Activated CD8-positive, alpha-beta memory T cell treated with anti-CD3 and anti-CD28 coated beads, Interleukin-2, amount 50 U/mL, for 24 hours (primary cell): Measurements from ENCODE around the gene PCCA.
"Not testable (repeated sequence)": the region's sequence is repeated elsewhere in the genome, so short reads cannot be mapped to it uniquely, and the experiment has no call there.

Source experiments
- DNase-seq: peaks from one replicate; pipeline ENCODE4 v3.0.0-alpha.2; 2020; ENCODE audit errors: extremely low read depth

PCCA gene

DNA sequence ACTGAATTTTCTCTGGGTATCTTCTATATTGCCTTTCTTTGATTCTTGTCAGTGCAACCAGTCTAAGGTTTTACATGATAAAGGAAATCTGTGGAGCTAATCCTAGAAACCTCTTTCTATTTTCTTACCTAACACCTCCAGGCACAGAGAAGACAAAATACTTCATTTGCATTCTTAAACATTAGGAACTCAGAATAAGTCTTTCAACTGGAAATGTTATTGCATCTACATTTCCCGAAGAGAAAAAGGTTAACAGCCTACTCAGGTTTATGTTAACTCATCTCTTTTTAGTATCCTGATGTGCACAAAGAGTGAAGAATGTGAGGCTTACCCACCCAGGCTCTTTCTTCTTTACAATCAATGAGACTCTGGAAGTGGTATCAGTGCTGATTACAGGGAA is 106.7 kb downstream of the PCCA start:
- no peak for DNase-seq

DNA sequence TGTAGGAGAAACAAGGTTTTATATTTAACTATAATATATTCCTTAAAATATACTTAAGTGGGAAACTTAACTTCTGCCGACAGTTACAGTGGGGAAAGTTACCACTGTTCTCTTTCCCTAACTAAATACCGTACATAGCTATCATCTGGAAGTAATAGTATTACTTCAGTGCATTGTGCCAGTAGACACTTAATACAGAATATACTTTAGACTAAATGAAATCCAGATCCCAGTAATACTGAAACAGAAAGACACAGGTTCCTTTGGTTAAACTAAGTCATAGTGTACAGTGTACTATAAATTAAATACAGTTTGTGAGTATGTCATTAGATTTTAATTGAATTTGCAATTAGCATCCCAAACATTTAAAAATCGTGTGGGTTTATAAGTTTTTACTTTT is 107.5 kb downstream of the PCCA start:
- DNase-seq: no peak

GRCh38 chr13:100197116-100197515 is 108.2 kb downstream of the PCCA start:
- no peak for DNase-seq

GRCh38 chr13:100197591-100198365 is 108.9 kb downstream of the PCCA start:
- no peak for DNase-seq

GRCh38 chr13:100203696-100204367 is 114.9 kb downstream of the PCCA start:
- DNase-seq: no peak

DNA sequence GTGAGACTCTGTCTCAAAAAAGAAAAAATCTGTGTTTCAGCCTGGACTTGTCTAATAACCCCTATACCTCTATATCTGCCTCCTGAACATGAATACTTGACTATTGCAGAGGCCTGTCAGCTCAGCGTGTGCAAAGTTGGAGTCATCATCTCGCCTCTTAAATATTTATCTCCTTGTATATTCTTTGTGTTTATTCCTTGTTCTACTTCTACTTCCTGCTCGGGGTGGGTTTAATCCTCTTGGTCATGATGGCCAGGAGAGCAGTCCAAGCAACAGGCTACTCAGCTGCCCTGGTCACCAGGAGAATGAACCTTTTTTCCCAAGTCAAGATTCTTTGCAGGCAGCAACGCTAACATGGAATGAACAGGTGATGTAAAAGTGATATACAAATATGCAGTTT is 119.1 kb downstream of the PCCA start:
- no peak for DNase-seq

DNA sequence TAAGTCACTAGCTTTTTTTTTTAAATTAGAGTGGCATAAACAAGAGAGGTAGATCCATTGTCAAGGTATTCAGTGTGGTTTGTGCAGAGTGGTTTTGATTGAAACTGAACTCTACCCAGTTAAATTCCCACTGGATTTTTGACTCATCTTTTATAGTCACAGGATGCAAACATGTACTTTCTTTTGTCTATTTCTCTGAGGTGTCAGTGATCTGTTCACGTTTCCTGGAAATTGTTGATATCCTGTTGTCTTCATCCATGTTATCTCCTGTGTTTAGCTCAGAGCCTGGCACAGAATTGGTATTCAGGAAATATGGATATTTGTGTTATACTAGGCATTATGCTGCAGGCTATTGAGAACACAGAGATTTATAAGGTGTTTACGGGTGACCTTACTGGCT is 119.7 kb downstream of the PCCA start:
- DNase-seq: no peak

GRCh38 chr13:100209857-100210825 is 121.2 kb downstream of the PCCA start:
- no peak for DNase-seq

- DNase-seq: no peak
Observed at GRCh38 chr13:100211016-100211710, 122.3 kb downstream of the PCCA start.

DNA sequence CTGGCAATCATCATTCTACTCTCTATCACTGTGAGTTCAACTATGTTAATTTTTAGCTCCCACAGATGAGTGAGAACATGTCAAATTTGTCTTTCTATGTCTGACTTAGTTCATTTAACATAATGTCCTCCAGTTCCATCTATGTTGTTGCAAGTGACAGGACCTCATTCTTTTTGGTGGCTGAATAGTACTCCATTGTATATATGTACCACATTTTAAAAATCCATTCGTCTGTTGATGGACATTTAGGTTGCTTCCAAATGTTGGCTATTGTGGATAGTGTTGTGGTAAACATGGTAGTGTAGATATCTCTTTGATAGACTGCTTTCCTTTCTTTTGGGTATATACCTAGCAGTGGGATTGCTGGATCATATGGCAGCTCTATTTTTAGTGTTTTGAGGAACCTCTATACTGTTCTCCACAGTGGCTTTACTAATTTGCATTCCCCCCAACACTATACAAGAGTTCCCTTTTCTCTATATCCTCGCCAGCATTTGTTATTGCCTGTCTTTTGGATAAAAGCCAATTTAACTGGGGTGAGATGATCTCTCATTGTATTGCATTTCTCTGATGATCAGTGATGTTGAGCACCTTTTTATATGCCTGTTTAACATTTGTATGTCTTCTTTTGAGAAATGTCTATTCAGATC is 124.1 kb downstream of the PCCA start:
- no peak for DNase-seq

DNA sequence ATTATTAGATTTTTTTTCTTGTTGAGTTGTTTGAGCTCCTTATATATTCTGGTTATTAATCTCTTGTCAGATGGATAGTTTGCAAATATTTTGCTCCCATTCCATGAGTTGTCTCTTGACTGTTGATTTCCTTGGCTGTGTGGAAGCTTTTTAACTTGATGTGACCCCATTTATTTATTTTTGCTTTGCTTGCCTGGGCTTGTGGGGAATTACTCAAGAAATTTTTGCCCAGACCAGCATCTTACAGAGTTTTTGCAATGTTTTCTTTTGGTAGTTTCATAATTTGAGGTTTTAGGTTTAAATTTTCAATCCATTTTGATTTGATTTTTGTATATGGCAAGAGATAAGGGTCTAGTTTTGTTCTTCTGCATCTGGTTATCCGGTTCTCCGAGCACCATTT is 124.7 kb downstream of the PCCA start:
- no peak for DNase-seq

GRCh38 chr13:100214886-100215285 is 126.0 kb downstream of the PCCA start:
- no peak for DNase-seq

GRCh38 chr13:100221166-100221565 is 132.3 kb downstream of the PCCA start:
- no peak for DNase-seq

DNA sequence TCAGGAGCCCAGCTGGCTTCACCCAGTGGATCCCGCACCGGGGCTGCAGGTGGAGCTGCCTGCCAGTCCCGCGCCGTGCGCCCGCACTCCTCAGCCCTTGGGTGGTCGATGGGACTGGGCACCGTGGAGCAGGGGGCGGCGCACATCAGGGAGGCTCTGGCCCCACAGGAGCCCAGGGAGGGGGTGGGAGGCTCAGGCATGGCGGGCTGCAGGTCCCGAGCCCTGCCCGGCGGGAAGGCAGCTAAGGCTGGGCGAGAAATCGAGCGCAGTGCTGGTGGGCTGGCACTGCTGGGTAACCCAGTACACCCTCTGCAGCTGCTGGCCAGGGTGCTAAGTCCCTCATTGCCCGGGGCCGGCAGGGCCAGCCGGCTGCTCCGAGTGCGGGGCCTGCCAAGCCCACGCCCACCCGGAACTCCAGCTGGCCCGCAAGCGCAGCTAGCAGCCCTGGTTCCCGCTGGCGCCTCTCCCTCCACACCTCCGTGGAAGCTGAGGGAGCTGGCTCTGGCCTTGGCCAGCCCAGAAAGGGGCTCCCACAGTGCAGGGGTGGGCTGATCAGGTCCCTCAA is 135.2 kb downstream of the PCCA start:
- not testable (repeated sequence) for DNase-seq

DNA sequence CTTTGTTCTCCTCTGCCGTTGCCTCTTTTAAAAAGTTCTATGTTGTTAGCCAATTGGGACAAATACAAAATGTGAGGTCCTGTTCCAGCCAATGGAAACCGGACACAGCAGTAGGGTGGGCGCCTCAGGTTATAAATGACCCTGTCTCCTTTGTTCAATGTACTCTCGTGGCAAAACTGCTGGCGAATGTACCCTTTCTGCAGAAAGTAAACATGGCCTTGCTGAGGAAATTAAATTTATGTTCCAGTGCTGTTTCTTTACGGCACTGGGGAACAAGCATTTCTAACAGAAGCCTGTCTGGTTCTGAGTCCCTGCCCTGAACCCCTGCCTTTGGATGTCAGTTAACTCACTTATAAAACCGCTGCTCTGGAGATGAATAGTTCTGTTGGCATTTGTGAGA is 140.7 kb downstream of the PCCA start:
- DNase-seq: no peak

- DNase-seq: no peak
Observed at GRCh38 chr13:100230769-100231149, 141.9 kb downstream of the PCCA start.

- no peak for DNase-seq
Observed at GRCh38 chr13:100231176-100231575, 142.3 kb downstream of the PCCA start.

GRCh38 chr13:100234006-100234405 is 145.1 kb downstream of the PCCA start:
- DNase-seq: no peak

GRCh38 chr13:100234524-100235136 is 145.7 kb downstream of the PCCA start:
- DNase-seq: no peak

- DNase-seq: no peak
Observed at GRCh38 chr13:100235311-100235901, 146.5 kb downstream of the PCCA start.
